Activated CD4-positive, alpha-beta memory T cell treated with anti-CD3 and anti-CD28 coated beads for 36 hours (primary cell): ENCODE measurements around the gene USP40. TPM values are rescaled to one million over a fixed set of nuclear protein-coding genes. Genes with fewer than 3 reads are reported as not detected.

Experiments
- CTCF ChIA-PET: fragments of 350-600 bp; sonication (Branson Sonifier 250); formaldehyde crosslinking; loops from one replicate; lab custom pipeline; 2021; ENCODE audit warnings: antibody characterized with exemption, inconsistent platforms; lab: Charles Lee
- POLR2A ChIA-PET: fragments of 350-600 bp; sonication (Branson Sonifier 250); formaldehyde crosslinking; loops from one replicate; lab custom pipeline; 2021; ENCODE audit warnings: antibody characterized with exemption; lab: Charles Lee
- DNase-seq: peaks from one replicate; pipeline ENCODE4 v3.0.0-alpha.2; 2020
- H3K27ac Mint-ChIP-seq: one replicate; pipeline ENCODE4 v1.8.0; 2021; ENCODE audit warnings: mixed read lengths
- H3K27me3 Mint-ChIP-seq: one replicate; pipeline ENCODE4 v1.8.0; 2021; ENCODE audit warnings: mixed read lengths
- H3K36me3 Mint-ChIP-seq: one replicate; pipeline ENCODE4 v1.8.0; 2021; ENCODE audit warnings: mixed read lengths
- H3K4me1 Mint-ChIP-seq: one replicate; pipeline ENCODE4 v1.8.0; 2021; ENCODE audit warnings: low read depth, mixed read lengths
- H3K4me3 Mint-ChIP-seq: one replicate; pipeline ENCODE4 v1.8.0; 2021; ENCODE audit warnings: mild to moderate bottlenecking, mixed read lengths
- H3K9me3 Mint-ChIP-seq: one replicate; pipeline ENCODE4 v1.8.0; 2021; ENCODE audit warnings: mixed read lengths
- intact Hi-C: fragments of 100-400 bp; cut with micrococcal nuclease; formaldehyde crosslinking; loops from one replicate; pipeline ENCODE4 v1.15.1; 2023
- total RNA-seq, 2 experiments: library from RNA; stranded (reverse); gene quantifications; one replicate each; pipeline ENCODE4 v1.2.3, GENCODE V29; 2021

Gene USP40
- total RNA-seq, 2 experiments from 2014 or later, result 19.3 to 21.5 TPM

DNA sequence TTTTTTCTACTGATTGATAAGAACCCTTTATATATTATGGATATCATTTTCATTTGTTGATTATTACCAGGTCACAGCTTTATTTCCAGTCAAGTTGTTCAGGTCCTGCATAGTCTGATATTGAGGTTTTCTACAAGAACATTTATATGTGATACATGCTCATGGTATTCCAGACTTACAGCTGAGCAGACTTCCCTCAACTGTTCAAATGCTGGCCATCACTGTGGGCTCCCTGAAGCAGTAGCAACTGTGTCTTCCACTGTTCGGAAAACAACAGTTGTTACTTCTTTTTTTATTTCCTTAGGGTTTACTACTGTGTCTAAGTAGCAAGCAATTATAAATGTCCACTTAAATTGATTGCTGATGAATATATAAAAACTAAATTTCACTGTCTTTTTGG is 132.8 kb downstream of the USP40 start:
- Mint-ChIP-seq H3K36me3 (peaks cover 5% of the 10 kb centered on the region), H3K9me3 (no peaks in the 10 kb centered on the region), H3K4me3 (no peak overlapping the region), H3K4me1 (peaks cover 20% of the 10 kb centered on the region), H3K27ac (no peak overlapping the region), H3K27me3 (no peaks in the 10 kb centered on the region)
- ChIA-PET POLR2A (no interaction called here), CTCF (interaction anchor here (1.1 to 10.4 kb wide), 2 partner anchors 10 to 30 kb away, joined by 3 to 60 read pairs; no protein-coding TSS in a partner anchor)
- DNase-seq, result no peak
- intact Hi-C loops, result no loop called here

DNA sequence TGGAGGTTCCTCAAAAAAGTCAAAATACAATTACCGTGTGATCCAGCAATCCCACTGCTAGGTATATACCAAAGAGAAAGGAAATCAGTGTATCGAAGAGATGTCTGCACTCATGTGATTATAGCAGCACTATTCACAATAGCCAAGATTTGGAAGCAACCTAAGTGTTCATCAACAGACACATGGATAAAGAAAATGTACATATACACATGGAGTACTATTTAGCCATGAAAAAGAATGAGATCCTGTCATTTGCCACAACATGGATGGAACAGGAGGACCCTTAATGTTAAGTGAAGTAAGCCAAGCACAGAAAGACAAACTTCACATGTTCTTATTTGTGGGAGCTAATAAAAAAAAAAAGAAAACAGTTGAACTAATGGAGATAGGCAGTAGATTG is 133.6 kb downstream of the USP40 start:
- Mint-ChIP-seq H3K9me3 (no peaks in the 10 kb centered on the region), H3K27ac (no peak overlapping the region), H3K4me3 (no peak overlapping the region), H3K27me3 (no peaks in the 10 kb centered on the region), H3K4me1 (peaks cover 27% of the 10 kb centered on the region), H3K36me3 (peaks cover 5% of the 10 kb centered on the region)
- intact Hi-C loops, result no loop called here
- no peak for DNase-seq
- CTCF ChIA-PET, result interaction anchor here (10.4 kb wide), 1 partner anchor 11 kb away, joined by 60 read pairs; no protein-coding TSS in a partner anchor
- POLR2A ChIA-PET, result no interaction called here

DNA sequence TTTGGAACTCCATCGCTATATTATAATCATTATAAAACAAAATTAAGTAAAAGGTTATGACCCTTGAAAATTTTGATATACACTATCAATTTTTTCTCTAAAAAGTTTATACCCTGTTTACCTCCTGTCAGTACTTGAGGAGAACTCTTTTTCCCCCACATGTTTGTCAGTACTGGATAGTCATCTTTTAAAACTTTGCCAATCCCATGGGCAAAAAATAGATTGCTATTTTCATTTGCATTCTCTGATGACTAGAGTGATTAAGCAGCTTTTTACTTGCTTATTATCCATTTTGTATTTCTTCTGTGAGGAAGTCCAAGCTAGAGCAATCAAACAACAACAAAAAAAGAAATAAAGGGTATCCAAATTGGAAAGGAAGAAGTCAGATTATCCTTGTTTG is 135.9 kb downstream of the USP40 start:
- H3K36me3 Mint-ChIP-seq, result peaks cover 16% of the 10 kb centered on the region
- POLR2A ChIA-PET, result no interaction called here
- H3K27me3 Mint-ChIP-seq, result no peaks in the 10 kb centered on the region
- no peak for DNase-seq
- H3K27ac Mint-ChIP-seq, result no peak overlapping the region
- H3K9me3 Mint-ChIP-seq, result peaks cover 15% of the 10 kb centered on the region
- H3K4me3 Mint-ChIP-seq, result no peak overlapping the region
- intact Hi-C loops, result no loop called here
- H3K4me1 Mint-ChIP-seq, result peaks cover 51% of the 10 kb centered on the region
- CTCF ChIA-PET, result interaction anchor here (10.4 kb wide), 1 partner anchor 13 kb away, joined by 60 read pairs; no protein-coding TSS in a partner anchor

DNA sequence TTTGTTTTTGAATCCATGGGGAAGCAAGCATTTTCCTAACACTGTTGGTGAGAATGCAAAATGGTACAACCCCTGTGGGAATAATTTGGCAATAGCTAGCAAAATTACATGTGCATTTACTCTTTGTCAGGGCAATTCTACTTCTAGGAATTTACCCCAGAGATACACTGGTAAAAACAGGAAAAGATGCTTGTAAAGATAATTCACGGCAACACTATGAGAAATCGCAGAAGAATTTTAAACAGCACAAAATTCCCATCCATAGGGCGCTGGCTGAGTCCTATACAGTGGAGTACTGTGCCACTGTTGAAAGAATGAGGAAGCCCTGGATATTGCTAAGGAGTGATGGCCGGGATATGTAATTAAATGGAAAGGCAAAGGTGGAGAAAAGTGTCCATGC is 136.5 kb downstream of the USP40 start:
- DNase-seq, result no peak
- intact Hi-C loops, result no loop called here
- H3K36me3 Mint-ChIP-seq, result peaks cover 18% of the 10 kb centered on the region
- CTCF ChIA-PET, result interaction anchor here (10.4 kb wide), 1 partner anchor 14 kb away, joined by 60 read pairs; no protein-coding TSS in a partner anchor
- H3K27ac Mint-ChIP-seq, result no peak overlapping the region
- peaks cover 55% of the 10 kb centered on the region for H3K4me1 Mint-ChIP-seq
- H3K4me3 Mint-ChIP-seq, result no peak overlapping the region
- H3K27me3 Mint-ChIP-seq, result no peaks in the 10 kb centered on the region
- POLR2A ChIA-PET, result no interaction called here
- H3K9me3 Mint-ChIP-seq, result peaks cover 17% of the 10 kb centered on the region

DNA sequence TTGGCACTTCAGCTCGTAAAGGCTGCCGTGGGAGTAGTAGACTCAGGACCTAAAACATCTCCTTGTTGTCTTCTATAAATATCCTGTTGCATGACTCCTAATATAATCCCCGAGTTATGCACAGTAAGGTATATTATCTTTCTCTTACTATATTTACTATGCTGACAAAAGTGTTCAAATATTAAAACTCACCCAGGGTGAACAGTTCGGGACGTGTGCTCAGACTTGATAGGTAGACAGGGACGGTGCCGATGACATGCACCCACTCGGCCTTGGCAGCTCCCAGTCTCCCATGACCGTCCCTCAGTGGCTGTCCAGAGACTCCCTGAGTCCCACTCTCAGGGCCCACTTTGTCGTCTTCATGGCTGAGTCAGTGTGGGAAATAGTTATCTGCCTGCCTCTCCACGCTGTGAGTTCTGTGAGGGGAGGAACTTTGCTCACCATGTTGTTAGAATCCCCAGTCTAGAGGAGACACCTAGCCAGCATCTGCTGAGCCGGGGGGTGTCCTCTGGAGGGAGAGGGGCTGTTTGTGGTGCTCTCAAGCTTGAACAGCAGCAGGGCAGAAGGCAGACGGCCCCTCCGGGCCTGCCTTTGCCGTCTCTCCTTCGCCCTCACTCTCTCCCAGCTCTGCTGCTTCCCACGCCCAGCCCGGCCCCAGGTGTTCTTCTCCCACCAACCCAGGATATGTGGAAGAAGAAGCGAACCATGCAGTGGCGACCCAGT is 137.2 kb downstream of the USP40 start:
- Mint-ChIP-seq H3K4me1 (peaks cover 59% of the 10 kb centered on the region), H3K27ac (no peak overlapping the region), H3K9me3 (peaks cover 17% of the 10 kb centered on the region), H3K27me3 (no peaks in the 10 kb centered on the region), H3K4me3 (no peak overlapping the region), H3K36me3 (peaks cover 18% of the 10 kb centered on the region)
- ChIA-PET POLR2A (interaction anchor here (0.5 kb wide), 1 partner anchor 14 kb away, joined by 4 read pairs; no protein-coding TSS in a partner anchor), CTCF (interaction anchor here (10.4 kb wide), 1 partner anchor 15 kb away, joined by 60 read pairs; no protein-coding TSS in a partner anchor)
- intact Hi-C loops, result no loop called here
- peak; percentile 3 for DNase-seq

DNA sequence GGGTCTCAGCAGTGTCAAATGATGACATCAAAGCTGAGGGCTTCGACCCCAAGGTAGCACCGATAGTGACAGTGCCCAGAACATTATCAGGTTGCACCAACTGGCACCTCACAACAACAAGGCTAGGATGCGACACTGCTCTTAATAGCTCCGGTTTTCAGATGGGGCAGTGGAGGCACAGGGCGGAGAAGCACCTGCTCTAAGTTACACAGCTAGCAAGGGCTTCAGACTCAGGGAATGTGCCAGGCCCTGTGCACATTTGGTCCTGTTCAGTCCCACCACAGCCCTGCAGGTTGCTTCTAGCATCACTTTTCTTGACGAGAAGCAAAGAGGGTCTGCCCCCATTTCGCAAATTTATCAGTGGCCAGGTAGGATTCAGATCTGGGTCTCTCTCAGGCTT is 138.1 kb downstream of the USP40 start:
- H3K27me3 Mint-ChIP-seq, result no peaks in the 10 kb centered on the region
- H3K36me3 Mint-ChIP-seq, result peaks cover 18% of the 10 kb centered on the region
- intact Hi-C loops, result no loop called here
- H3K9me3 Mint-ChIP-seq, result peaks cover 17% of the 10 kb centered on the region
- H3K4me3 Mint-ChIP-seq, result no peak overlapping the region
- peaks cover 68% of the 10 kb centered on the region for H3K4me1 Mint-ChIP-seq
- peak; percentile 6 for DNase-seq
- CTCF ChIA-PET, result interaction anchor here (1.1 to 10.4 kb wide), 4 partner anchors 10 to 25 kb away, joined by 4 to 60 read pairs (median 14); no protein-coding TSS in a partner anchor
- POLR2A ChIA-PET, result no interaction called here
- H3K27ac Mint-ChIP-seq, result no peak overlapping the region

DNA sequence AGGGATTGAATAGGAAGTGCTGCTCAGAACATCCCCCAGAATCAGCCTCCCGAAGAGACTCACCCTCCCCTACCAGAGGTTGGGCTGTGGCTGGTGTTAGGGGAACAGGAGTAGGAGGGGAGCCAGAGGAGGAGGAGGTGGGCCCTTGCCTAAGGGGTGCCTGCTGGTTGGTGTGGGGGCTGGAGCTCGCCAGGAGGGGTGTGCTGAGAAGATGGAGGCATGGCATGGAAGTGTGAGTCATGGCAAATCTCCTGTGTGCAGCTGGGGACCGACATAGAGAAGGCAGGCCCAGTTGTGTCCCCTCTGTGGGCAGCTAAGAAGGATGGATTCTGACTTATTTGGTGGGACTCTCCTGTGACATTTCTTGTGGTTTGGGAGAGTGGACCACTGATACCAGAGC is 138.6 kb downstream of the USP40 start:
- no peak overlapping the region for H3K27ac Mint-ChIP-seq
- peaks cover 72% of the 10 kb centered on the region for H3K4me1 Mint-ChIP-seq
- H3K9me3 Mint-ChIP-seq, result peaks cover 17% of the 10 kb centered on the region
- H3K4me3 Mint-ChIP-seq, result no peak overlapping the region
- DNase-seq, result peak; percentile 4
- peaks cover 21% of the 10 kb centered on the region for H3K36me3 Mint-ChIP-seq
- H3K27me3 Mint-ChIP-seq, result no peaks in the 10 kb centered on the region
- intact Hi-C loops, result no loop called here
- ChIA-PET POLR2A (no interaction called here), CTCF (interaction anchor here (1.1 to 10.4 kb wide), 4 partner anchors 10 to 25 kb away, joined by 4 to 60 read pairs (median 14); no protein-coding TSS in a partner anchor)

DNA sequence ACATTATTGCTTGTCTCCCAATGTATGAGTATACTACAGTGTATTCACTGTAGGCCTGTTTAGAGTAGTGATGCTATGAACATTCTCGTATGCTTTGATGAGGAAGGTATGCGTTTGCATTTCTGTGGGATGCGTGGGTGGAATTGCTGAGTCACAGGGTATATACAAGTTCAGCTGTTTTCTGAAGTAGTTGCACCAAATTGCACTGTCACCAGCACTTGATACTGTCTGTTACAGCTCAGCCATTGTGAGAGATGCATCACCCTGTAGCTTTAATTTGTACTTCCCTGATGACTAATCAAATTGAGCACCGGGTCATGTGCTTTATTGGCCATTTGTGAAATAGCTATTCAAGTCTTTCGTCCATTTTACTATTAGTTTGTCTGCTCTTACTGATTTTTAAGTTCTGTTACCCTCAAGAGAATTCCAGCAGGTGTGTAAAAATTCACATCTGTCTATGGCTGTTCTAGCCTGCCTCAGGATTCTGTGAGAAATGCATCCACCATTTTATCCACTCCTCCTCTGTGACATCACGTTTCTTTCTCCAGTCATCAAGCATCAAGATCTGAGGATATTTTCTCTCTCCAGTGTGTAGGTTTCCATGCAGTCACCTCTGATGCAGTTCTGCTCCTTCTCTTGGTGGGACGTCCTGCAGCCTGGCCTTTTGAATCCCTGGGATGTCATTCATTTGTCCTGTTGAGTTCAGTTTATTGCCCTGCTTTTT is 139.8 kb downstream of the USP40 start:
- no peak overlapping the region for H3K4me3 Mint-ChIP-seq
- ChIA-PET POLR2A (interaction anchor here (1.5 to 1.9 kb wide), 2 partner anchors 9 to 12 kb away, joined by 3 to 5 read pairs; no protein-coding TSS in a partner anchor), CTCF (interaction anchor here (0.6 to 10.4 kb wide), 6 partner anchors 14 to 607 kb away, joined by 3 to 60 read pairs (median 4); partner anchors contain the start of gene DGKD)
- intact Hi-C loops, result loop anchor here (1.0 to 2.0 kb wide), 2 partner anchors 11 to 22 kb away; no protein-coding TSS in a partner anchor
- H3K4me1 Mint-ChIP-seq, result peaks cover 81% of the 10 kb centered on the region
- H3K36me3 Mint-ChIP-seq, result peaks cover 22% of the 10 kb centered on the region
- H3K27me3 Mint-ChIP-seq, result no peaks in the 10 kb centered on the region
- peaks cover 17% of the 10 kb centered on the region for H3K9me3 Mint-ChIP-seq
- DNase-seq, result peak; percentile 90
- peak overlapping the region; percentile 68 for H3K27ac Mint-ChIP-seq

Other genes starting within 250 kb of the USP40 start
- 10 to 100 TPM; 44.2 to 46.4 TPM for gene DGKD, start 212.3 kb downstream of the USP40 start, total RNA-seq
- gene UGT1A8, start 50.9 kb upstream of the USP40 start, total RNA-seq, result not detected
- gene UGT1A10, start 69.7 kb upstream of the USP40 start, total RNA-seq, result not detected
- not detected for gene UGT1A9, start 105.1 kb upstream of the USP40 start, total RNA-seq
- gene UGT1A7, start 115.1 kb upstream of the USP40 start, total RNA-seq, result not detected
- not detected for gene UGT1A6, start 126.1 kb upstream of the USP40 start, total RNA-seq
- gene UGT1A5, start 146.1 kb upstream of the USP40 start, total RNA-seq, result not detected
- gene UGT1A4, start 152.0 kb upstream of the USP40 start, total RNA-seq, result not detected
- not detected for gene UGT1A3, start 162.3 kb upstream of the USP40 start, total RNA-seq
- gene UGT1A1, start 193.5 kb upstream of the USP40 start, total RNA-seq, result not detected
- gene MROH2A, start 211.5 kb upstream of the USP40 start, total RNA-seq, result not detected